GM12865 (cell line): ENCODE data around the gene MAP3K7CL.

Experiments used
- DNase-seq: peaks from one replicate; pipeline ENCODE4 v3.0.0; 2010; ENCODE audit warnings: low read depth
- H3K4me3 ChIP-seq: 2 replicates; pipeline ENCODE4 v1.5.1; 2011; ENCODE audit warnings: mild to moderate bottlenecking, low read depth, low read length, control low read depth
- CTCF ChIP-seq: IDR thresholded peaks from 2 replicates; pipeline ENCODE4 v1.5.1; 2011; ENCODE audit warnings: low read length, control low read depth, low read depth, inconsistent platforms; ENCODE audit not compliant: insufficient read depth; ENCODE audit errors: missing control alignments

MAP3K7CL gene

DNA sequence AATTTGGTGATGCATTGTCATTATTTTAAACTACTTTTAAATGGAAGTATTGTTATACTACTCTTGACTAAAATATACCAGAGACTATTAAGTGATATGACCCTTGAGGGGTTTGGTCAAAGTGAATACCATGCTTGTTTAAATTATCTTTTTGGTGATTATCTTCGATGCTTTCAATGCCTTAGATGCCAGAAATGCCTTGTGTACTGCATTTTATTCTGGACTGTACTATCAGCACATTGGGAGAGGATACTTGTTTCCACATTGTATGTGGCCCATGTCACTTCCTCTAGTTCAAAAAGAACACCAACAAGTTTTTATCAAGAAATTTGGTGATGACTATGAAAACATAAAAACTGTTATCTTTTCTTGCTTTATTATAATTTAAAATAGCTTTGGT lies 16.3 kb downstream of the MAP3K7CL start:
- DNase-seq = no peak
- no peak overlapping the region for H3K4me3 ChIP-seq
- TF ChIP-seq CTCF = no peak

DNA sequence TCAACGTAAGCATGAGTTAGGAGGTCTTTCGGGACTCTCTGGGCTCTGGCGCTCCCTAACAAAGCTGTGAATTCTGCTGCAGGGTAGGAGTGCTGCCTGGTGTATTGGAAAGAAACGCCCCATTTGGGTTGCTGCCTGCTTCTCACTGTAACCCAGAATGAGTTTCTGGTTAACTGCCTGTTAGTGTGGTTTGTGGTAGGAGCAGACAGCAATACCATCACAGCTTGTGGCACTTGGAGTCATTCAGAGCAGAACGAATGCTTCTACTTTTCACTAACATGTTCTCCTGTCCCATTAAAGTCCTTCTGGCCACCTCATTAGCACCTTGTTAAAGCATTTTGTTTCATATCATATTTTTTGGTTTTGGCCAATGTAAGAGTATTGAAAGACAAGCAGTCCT lies 18.1 kb downstream of the MAP3K7CL start:
- no peak overlapping the region for H3K4me3 ChIP-seq
- DNase-seq = peak; percentile 10
- no peak for TF ChIP-seq CTCF

DNA sequence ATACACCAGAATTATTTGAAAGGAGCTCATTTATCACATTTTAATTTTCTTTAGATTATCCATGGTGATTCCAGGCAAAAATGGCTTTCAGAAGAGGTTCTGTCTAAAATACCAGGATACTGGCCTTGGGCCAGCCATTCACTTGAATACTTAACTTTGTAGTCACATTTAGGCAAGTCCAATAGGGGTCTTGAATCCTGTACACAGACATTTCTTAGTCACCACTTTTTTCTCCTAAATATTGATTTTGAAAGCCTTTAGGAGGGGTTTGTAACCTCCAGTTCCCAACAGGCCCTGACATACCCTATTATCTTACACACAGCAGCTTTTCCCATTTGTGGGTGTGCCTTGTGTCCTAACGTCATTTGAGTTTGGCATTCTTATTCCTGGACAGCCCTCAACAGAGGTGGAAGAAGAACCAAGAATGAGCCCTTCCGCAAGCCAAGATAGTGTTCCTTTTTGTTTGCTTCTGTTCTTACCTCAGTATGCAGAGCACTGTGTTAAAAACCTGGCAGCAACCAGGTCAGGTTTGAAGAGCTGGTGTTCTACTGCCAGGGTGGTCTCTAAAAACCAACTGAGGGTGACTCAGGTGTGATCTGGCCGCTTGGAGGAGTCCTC lies 19.5 kb downstream of the MAP3K7CL start:
- DNase-seq = no peak
- TF ChIP-seq CTCF = no peak
- no peak overlapping the region for H3K4me3 ChIP-seq

- no peak for DNase-seq
- TF ChIP-seq CTCF = no peak
- no peak overlapping the region for H3K4me3 ChIP-seq
These were observed 21.5 kb downstream of the MAP3K7CL start for GRCh38 chr21:29151931-29152330.

- H3K4me3 ChIP-seq = no peak overlapping the region
- TF ChIP-seq CTCF = no peak
- DNase-seq = no peak
These were observed 22.5 kb downstream of the MAP3K7CL start for GRCh38 chr21:29152916-29153315.

DNA sequence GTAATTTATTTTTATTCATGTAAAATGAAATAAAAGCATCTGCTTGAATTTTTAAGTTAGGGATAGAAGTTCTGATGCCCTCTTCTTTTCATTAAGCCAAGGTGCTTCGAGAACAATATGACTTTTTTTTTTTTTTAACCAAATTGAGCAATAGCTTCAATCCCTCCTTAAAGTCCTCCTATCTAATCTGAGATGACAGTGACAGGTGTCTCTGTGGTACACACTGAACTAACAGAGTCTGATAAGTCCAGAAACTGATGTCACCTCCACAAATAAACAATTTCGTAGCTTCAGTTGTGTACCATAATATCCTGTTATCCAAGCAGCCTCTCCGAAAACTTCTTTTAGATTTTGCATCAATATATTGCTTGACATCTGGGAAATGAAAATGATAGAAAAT lies 23.8 kb downstream of the MAP3K7CL start:
- no peak for TF ChIP-seq CTCF
- no peak overlapping the region for H3K4me3 ChIP-seq
- DNase-seq = no peak
